Smooth muscle cell (in vitro differentiated cells): ENCODE measurements around the gene PKP4. TPM values are rescaled to one million over a fixed set of nuclear protein-coding genes. Genes with fewer than 3 reads are reported as not detected.
A peak's percentile ranks its signal among the peaks of the same experiment; 100 is the strongest.

Source experiments
- DNase-seq: peaks from one replicate; lab custom pipeline; 2025; ENCODE audit not compliant: unreplicated experiment; lab: John Stamatoyannopoulos, UW
- H2AFZ ChIP-seq: fragments of 200-600 bp; sonication (generic); 2 replicates; pipeline ENCODE4 v1.6.0; 2016; ENCODE audit warnings: antibody characterized with exemption, low read depth, mild to moderate bottlenecking
- H3F3A ChIP-seq: fragments of 200-600 bp; sonication (generic); 2 replicates; pipeline ENCODE4 v1.6.0; 2017; ENCODE audit warnings: antibody characterized with exemption, low read depth
- H3K27ac ChIP-seq: fragments of 200-600 bp; sonication (generic); 2 replicates; pipeline ENCODE4 v1.5.1; 2016; ENCODE audit warnings: low read depth, mild to moderate bottlenecking
- H3K27me3 ChIP-seq: fragments of 200-600 bp; sonication (generic); 2 replicates; pipeline ENCODE4 v1.6.1; 2016; ENCODE audit warnings: low read depth, mild to moderate bottlenecking
- H3K36me3 ChIP-seq: fragments of 200-600 bp; sonication (generic); 2 replicates; pipeline ENCODE4 v1.5.1; 2016; ENCODE audit warnings: low read depth
- H3K4me1 ChIP-seq: fragments of 200-600 bp; sonication (generic); 2 replicates; pipeline ENCODE4 v1.5.1; 2016; ENCODE audit warnings: low read depth
- H3K4me2 ChIP-seq: fragments of 200-600 bp; sonication (generic); 2 replicates; pipeline ENCODE4 v1.6.0; 2016; ENCODE audit warnings: mild to moderate bottlenecking
- H3K4me3 ChIP-seq: fragments of 200-600 bp; sonication (generic); 2 replicates; pipeline ENCODE4 v1.5.1; 2016; ENCODE audit warnings: mild to moderate bottlenecking
- H3K79me2 ChIP-seq: fragments of 200-600 bp; sonication (generic); 2 replicates; pipeline ENCODE4 v1.6.0; 2016; ENCODE audit warnings: low read depth, mild to moderate bottlenecking
- H3K9ac ChIP-seq: fragments of 200-600 bp; sonication (generic); 2 replicates; pipeline ENCODE4 v1.6.0; 2016; ENCODE audit warnings: low read depth
- H3K9me3 ChIP-seq: fragments of 200-600 bp; sonication (generic); replicated peaks from 2 replicates; pipeline ENCODE4 v1.5.1; 2016; ENCODE audit warnings: low read depth
- H4K20me1 ChIP-seq: fragments of 200-600 bp; sonication (generic); 2 replicates; pipeline ENCODE4 v1.6.0; 2016; ENCODE audit warnings: low read depth
- CTCF ChIP-seq: fragments of 200-600 bp; sonication (generic); IDR thresholded peaks from 2 replicates; pipeline ENCODE4 v1.5.1; 2017; ENCODE audit warnings: borderline replicate concordance, mild to moderate bottlenecking, antibody characterized with exemption; ENCODE audit not compliant: insufficient read depth, poor library complexity, severe bottlenecking
- WGBS: methylation state at CpG from one replicate; pipeline ENCODE4 v1.1.7; 2016; ENCODE audit warnings: low lambda C conversion rate; 5-methylcytosine and 5-hydroxymethylcytosine counted together
- polyA plus RNA-seq: library from polyadenylated mRNA; unstranded; fragments of >200 nt; fragmentation: Nextera tagmentation; extraction: Ambion mirVana; gene quantifications from 2 replicates; pipeline ENCODE4 v1.2.1, GENCODE V29; 2016
- total RNA-seq: library from RNA; depleted of rRNA; stranded (reverse); fragments of >200 nt; gene quantifications from 2 replicates; pipeline ENCODE4 v1.2.3, GENCODE V29; 2014

The PKP4 gene
- total and polyA plus RNA-seq, 2 experiments from 2014 or later = 2.4 to 14.0 TPM

DNA sequence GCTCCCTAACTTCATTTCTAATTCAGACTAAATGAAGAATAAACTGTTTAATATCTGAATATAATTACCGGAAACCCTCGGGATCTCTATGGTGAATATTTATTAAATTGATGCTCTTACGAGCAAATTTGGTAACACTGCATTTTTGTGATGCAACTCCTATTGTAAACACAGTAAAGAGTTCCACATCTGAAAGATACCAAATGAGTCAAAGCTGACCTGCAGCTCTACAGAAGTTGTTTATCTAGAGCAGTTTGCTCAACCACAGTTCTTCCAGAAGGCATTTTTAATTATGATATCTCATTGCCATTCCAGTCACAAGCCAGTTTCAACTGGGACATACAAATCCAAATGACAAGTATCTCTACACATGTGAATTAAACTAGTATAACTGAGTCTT lies 129.7 kb downstream of the PKP4 start:
- peak overlapping the region; percentile 32 for H3K27ac ChIP-seq
- WGBS = 59% methylated on average over 3 of the region's 3 CpGs
- peak overlapping the region; percentile 38 for H3K4me2 ChIP-seq

DNA sequence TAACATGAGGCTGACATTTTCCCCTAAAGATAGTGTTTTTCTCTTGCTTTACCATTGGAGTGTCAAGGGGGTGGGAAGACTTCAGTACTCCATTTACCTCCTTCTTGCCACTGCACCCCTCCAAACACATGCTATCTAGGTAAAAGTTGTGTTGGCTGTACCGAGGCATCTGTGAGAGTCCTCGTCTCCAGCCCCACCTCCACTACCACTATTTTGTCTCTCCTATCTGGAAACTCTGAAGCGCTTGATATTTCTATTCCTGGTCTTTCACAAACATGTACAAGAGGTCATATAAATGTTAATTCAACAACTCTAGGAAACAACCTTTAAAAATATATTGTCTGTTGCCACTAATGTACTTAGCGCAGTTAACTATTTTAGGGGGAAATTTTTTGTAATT lies 132.6 kb downstream of the PKP4 start:
- no peaks in the 10 kb centered on the region for H3K36me3 ChIP-seq
- no peak for DNase-seq
- H3K27me3 ChIP-seq = no peaks in the 10 kb centered on the region
- 94% methylated on average over 4 of the region's 4 CpGs for WGBS
- H3F3A ChIP-seq = no peaks in the 10 kb centered on the region
- no peak for TF ChIP-seq CTCF
- no peaks in the 10 kb centered on the region for H4K20me1 ChIP-seq
- H3K4me1 ChIP-seq = peaks cover 5% of the 10 kb centered on the region
- H3K27ac ChIP-seq = no peak overlapping the region
- no peak overlapping the region for H3K4me2 ChIP-seq
- H3K4me3 ChIP-seq = no peak overlapping the region
- H2AFZ ChIP-seq = no peak overlapping the region
- H3K9me3 ChIP-seq = no peaks in the 10 kb centered on the region
- no peak overlapping the region for H3K9ac ChIP-seq
- no peaks in the 10 kb centered on the region for H3K79me2 ChIP-seq

More for the DNA sequence above, 129.7 kb downstream of the PKP4 start:
- no peak for DNase-seq
- Histone ChIP-seq H3K9me3 (no peaks in the 10 kb centered on the region), H3F3A (no peaks in the 10 kb centered on the region), H2AFZ (no peak overlapping the region), H3K79me2 (no peaks in the 10 kb centered on the region), H3K36me3 (no peaks in the 10 kb centered on the region), H3K27me3 (no peaks in the 10 kb centered on the region), H3K4me3 (no peak overlapping the region), H3K9ac (no peak overlapping the region), H3K4me1 (peaks cover 5% of the 10 kb centered on the region), H4K20me1 (no peaks in the 10 kb centered on the region)
- TF ChIP-seq CTCF = no peak

DNA sequence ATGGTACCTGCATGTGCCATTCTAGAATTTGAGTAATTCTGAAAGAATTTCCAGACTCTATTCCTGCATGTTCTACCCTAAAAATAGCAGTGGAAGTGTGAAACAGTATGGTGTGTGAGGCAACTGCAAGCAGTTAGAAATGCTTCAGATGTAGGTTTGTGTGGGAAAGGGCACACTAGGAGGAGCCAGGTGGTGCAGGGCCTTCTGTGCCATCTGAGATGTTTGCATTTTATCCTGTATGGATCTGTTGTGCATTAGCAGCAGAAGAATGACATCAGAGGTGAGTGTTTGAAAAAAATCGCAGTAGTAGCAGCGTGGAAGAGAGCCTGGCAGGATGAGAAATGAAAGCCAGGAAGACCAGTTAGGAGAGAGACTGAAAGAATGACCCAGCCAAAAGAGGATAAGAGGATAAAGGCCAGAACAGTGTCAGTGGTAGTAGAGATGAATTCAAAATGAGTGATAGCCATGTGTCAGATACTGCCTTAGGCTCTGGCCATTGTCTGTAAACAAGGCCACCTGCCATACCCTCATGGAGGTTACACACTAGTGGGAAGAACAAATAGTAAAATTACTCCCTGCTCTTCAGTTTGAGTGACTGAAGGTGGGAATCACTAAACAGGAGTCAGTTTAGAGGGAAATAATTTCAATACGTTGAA lies 142.2 kb downstream of the PKP4 start:
- DNase-seq = no peak
- Histone ChIP-seq H4K20me1 (no peaks in the 10 kb centered on the region), H2AFZ (no peak overlapping the region), H3K4me1 (no peaks in the 10 kb centered on the region), H3K79me2 (no peaks in the 10 kb centered on the region), H3F3A (no peaks in the 10 kb centered on the region), H3K4me3 (no peak overlapping the region), H3K4me2 (no peak overlapping the region), H3K27me3 (no peaks in the 10 kb centered on the region), H3K9me3 (no peaks in the 10 kb centered on the region), H3K9ac (no peak overlapping the region), H3K36me3 (no peaks in the 10 kb centered on the region), H3K27ac (no peak overlapping the region)
- TF ChIP-seq CTCF = no peak
- 93% methylated on average over 3 of the region's 3 CpGs for WGBS

DNA sequence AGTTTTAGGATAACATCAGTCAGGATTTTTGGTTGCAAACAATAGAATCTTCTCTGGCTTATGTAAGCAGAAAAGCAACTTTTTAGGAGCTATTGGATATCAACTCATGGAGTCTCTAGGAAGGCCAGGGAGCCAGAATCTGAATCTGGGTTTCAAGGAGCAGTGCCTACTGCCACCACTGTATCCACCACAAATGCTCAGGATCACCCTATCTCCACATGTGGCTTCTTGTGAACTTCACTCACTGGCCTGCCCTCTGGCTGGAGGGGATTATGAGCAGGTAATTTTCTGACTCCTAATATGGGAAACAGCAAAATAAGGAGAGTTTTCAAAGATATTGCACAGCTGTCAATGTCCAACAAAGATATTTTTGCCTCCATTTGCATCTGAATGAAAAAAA lies 142.9 kb downstream of the PKP4 start:
- peak overlapping the region; percentile 49 for H3K4me2 ChIP-seq
- H3K9me3 ChIP-seq = no peaks in the 10 kb centered on the region
- H3K79me2 ChIP-seq = no peaks in the 10 kb centered on the region
- no peaks in the 10 kb centered on the region for H4K20me1 ChIP-seq
- H3K27ac ChIP-seq = peak overlapping the region; percentile 28
- H3K4me3 ChIP-seq = no peak overlapping the region
- no peaks in the 10 kb centered on the region for H3K27me3 ChIP-seq
- DNase-seq = no peak
- no peak overlapping the region for H3K9ac ChIP-seq
- H3K4me1 ChIP-seq = no peaks in the 10 kb centered on the region
- no peaks in the 10 kb centered on the region for H3F3A ChIP-seq
- H3K36me3 ChIP-seq = no peaks in the 10 kb centered on the region
- no peak for TF ChIP-seq CTCF
- no peak overlapping the region for H2AFZ ChIP-seq
